Measurements from ENCODE around the gene REX1BD.

GRCh38 chr19:18590273-18591272 is 2.0 kb downstream of the REX1BD start:
- TF ChIP-seq CTCF (conservative IDR thresholded peaks at IDR 0.05) (peak; percentile 56), ZFX (IDR thresholded peaks at IDR 0.05) (no peak)
